GM18951 (cell line): ENCODE measurements around the gene ITGA1.

ENCODE experiments used
- POLR2A ChIP-seq: IDR thresholded peaks from 4 replicates; pipeline ENCODE4 v1.6.1; 2011; ENCODE audit warnings: mild to moderate bottlenecking; ENCODE audit not compliant: insufficient read length, insufficient read depth; ENCODE audit errors: extremely low read depth
- in situ Hi-C: fragments of 300-500 bp; cut with MboI; formaldehyde crosslinking; loops from one replicate; pipeline ENCODE4 v1.12.0; 2022; ENCODE audit warnings: low sequenced_read_pairs, mixed read lengths, inconsistent platforms; ENCODE audit not compliant: unreplicated experiment

ITGA1 gene

GRCh38 chr5:52881468-52881867, 93.8 kb downstream of the ITGA1 start:
- in situ Hi-C loops = no loop called here
- no peak for TF ChIP-seq POLR2A

GRCh38 chr5:52883110-52883509, 95.4 kb downstream of the ITGA1 start:
- TF ChIP-seq POLR2A = no peak
- in situ Hi-C loops = no loop called here

- no peak for TF ChIP-seq POLR2A
Measured at GRCh38 chr5:52884453-52884852, 96.7 kb downstream of the ITGA1 start.

DNA sequence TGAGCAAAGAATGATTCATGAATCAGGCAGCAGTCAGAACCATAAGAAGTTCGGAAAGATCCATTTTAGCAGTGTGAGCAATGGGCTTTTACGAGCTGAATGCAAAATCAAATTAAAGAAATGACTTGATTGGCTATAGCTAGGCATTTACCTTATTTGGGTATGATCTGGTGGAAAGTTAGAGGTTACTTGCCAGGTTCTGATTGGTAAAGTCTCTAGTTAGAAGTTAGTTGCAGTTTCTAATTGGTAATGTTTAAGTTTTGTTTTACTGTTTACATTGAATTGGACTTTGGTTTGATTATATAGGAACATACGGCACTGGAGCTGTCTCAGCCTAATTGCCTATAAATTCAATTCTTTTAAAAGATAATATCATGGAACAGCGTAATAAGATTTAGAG, 97.9 kb downstream of the ITGA1 start:
- TF ChIP-seq POLR2A = no peak
- in situ Hi-C loops = no loop called here

More at GRCh38 chr5:52884453-52884852, 96.7 kb downstream of the ITGA1 start:
- in situ Hi-C loops = no loop called here

GRCh38 chr5:52886206-52886605, 98.5 kb downstream of the ITGA1 start:
- in situ Hi-C loops = no loop called here
- TF ChIP-seq POLR2A = no peak

- no peak for TF ChIP-seq POLR2A
- in situ Hi-C loops = no loop called here
Measured at GRCh38 chr5:52887066-52887465, 99.3 kb downstream of the ITGA1 start.

- TF ChIP-seq POLR2A = no peak
- in situ Hi-C loops = no loop called here
Measured at GRCh38 chr5:52888363-52888762, 100.6 kb downstream of the ITGA1 start.

DNA sequence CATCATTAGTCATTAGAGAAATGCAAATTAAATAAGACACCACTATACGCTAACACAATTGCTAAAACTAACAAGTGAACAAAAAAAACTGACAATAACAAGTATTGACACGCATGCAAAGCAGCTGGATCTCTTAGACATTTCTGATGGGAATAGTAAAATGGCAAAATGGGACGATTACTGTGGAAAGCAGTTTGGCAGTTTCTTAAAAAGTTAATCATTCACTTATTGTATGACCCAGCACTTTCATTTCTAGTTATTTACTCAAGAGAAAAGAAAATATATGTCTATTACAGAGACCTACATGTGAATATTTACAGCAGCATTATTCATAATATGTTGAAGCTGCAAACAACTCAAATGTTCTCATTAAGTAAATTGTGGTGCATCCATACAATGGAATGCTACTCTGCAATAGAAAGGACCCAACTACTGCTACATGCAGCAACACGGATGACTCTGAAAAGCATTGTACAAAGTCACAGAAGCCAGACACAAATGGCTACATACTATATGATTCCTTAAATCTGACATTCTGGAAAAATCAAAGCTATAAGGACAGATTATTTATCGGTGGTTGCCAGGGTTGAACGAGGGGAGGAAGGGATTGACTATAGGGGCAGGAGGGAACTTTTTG, 104.6 kb downstream of the ITGA1 start:
- in situ Hi-C loops = no loop called here

DNA sequence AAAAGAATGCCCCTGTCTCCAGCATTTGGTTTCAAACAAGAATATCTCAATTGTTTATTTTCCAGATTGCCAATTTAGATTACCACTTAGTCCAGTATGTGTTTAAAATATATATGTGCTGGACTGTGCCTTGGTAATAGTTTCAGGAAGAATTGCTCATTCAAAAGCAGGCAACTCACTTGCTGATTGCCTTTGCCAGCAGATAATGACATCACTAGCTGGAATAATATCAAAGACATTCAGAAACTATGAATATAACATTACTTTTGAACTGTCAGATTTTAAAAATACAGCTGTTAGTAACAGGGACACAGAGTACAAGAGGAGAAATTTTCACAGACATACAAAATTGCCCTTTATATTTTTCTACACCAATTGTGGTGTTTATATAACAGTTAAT, 105.4 kb downstream of the ITGA1 start:
- no peak for TF ChIP-seq POLR2A
- in situ Hi-C loops = no loop called here

More for the DNA sequence above, 104.6 kb downstream of the ITGA1 start:
- no peak for TF ChIP-seq POLR2A

- TF ChIP-seq POLR2A = no peak
- in situ Hi-C loops = no loop called here
Measured at GRCh38 chr5:52893863-52894262, 106.1 kb downstream of the ITGA1 start.

GRCh38 chr5:52894451-52894850, 106.7 kb downstream of the ITGA1 start:
- TF ChIP-seq POLR2A = no peak
- in situ Hi-C loops = no loop called here

DNA sequence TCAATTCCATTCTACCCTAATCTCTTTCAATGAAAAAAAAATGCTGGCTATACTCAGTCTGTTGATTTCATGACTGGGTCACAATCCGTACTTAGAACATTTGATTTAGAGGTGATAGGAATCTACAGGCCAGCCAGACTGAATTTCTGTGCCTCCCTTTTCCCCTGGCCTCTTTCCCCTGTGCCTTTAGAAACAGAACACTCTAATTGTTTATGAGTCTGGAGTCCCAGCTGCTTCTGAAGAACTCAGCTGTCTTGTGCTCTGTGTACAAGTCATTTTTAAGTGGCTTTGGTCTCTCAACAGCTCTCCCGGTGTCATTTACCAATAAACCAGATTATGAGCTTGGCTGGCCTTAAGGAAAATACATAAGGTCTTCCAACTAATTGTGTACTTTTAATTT, 107.4 kb downstream of the ITGA1 start:
- in situ Hi-C loops = no loop called here
- TF ChIP-seq POLR2A = no peak

GRCh38 chr5:52895572-52896413, 108.1 kb downstream of the ITGA1 start:
- in situ Hi-C loops = no loop called here
- TF ChIP-seq POLR2A = no peak

DNA sequence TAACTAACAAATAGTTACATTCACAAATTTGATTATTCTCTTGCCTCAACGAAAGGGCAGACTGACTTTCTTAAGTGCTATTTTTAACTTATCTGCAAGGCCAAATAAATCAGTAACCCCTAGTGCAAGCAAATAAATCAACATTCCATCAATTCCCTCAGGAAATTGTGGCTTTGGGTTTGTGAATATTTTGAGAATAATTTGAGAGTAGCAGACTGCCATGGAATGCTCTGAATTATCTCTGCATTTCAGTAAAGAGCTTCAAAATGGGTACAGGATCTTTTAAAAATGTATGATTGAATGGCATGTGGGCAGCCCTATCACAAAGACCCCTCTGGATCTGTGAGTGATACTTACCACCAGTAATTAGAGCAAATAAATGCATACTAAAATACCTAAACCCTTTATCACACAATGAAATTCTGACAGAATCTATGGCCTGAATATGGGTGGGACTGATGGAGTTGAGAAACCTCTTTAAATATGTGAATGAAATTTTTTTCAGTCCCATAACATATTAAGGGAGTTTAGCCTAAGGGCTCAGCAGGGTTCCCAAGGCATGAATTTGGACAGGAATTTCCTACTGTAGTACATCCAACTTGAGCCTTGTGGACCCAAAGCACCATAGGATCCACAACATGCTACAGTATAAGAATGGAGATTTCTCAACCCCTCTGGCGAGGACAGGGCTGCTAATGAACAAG, 109.0 kb downstream of the ITGA1 start:
- in situ Hi-C loops = no loop called here
- TF ChIP-seq POLR2A = no peak

GRCh38 chr5:52897238-52897614, 109.5 kb downstream of the ITGA1 start:
- in situ Hi-C loops = no loop called here
- no peak for TF ChIP-seq POLR2A
